ENCODE data around the gene ANKRD11.
"Not testable (repeated sequence)": the region's sequence is repeated elsewhere in the genome, so short reads cannot be mapped to it uniquely, and the experiment has no call there.

ANKRD11 gene

DNA sequence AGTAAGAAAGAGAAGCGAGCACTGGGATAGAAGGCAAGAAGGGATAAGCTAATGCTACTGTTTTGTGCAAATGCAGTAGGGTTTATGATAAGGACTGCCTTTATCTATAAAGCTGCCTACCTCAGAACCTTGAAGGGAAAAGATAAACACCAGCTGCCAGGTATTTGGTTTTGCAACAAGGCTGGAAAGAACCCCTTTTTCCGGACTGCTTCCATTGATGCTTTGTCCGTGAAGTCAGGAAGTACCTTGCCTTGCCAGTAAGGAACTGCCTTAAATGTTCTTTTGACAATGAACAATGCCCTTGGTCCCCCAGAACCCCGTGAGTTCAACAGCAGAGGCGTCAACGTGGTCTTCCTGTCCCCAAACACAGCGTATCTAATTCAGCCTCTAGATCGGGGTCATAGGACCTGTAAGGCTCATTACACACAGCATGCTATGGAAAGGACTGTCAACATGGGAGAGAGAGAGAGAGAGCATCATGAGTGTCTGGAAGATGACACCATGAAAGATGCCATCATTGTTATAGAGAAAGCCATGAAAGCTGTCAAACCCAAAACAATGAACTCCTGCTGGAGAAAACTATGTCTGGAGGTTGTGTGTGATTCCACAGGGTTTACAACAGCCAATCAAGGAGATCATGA is 113.4 kb downstream of the ANKRD11 start:
- no peak for DNase-seq

DNA sequence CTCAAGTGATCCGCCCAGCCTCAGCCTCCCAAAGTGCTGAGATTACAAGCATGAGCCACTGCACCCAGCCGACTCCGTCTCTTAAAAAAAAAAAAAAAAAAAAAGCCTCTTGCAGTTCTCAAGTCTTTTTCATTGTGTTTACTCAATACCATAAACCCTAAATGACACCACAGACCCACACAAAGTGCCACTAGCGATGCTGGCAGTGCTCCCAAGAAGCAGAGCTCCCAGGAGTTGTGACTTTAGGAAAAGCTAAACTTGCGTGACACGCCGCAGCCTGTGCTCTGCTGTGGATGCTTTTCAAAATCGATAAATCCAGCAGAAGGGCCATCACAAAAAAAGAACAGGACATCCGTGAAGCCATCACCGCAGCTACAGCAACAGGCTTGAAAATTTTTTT is 114.7 kb downstream of the ANKRD11 start:
- DNase-seq, result peak; percentile 42

DNA sequence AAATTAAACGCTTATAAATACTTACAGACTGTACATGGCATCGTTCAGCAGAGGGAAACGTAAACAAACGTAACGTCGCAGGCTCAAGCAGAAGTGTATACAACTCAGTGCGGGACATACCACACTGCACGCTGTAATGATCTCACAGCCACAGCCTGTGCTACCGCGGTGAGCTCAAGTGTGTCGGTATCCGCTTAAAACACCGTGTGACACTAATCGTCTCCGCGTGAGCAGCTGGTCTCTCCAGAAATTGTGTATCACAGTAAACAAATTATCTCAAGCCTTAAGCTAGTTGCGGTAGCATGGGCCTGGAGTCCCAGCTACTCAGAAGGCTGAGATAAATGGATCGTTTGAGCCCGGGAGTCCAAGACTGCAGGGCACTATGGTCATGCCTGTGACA is 115.3 kb downstream of the ANKRD11 start:
- DNase-seq, result peak; percentile 97

DNA sequence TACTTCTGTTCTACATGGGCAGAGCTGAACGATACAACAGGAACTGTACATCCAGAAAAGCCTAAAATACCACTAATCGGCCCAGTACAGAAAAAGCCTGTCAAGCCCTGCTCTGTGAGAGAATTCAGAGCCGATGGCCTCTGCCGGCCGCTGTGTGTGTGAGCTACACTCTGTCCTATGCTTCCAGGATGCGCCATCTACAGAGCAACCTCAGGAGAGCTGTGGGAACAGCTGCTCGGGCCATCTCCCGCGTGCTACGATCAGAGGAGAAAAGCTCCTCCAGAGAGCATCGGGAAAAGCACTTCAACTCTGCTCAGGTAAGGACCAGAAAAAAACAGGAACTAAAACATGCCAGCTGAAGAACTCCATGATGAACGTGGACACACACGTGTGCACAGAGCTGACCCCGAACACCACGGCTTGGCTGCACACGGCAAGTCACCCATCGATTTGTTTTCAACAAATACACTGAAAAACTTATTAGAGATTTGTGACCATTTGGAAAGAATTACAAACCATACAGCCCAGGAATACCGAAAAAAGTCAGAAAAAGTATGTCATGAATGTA is 115.9 kb downstream of the ANKRD11 start:
- DNase-seq, result peak; percentile 88

DNA sequence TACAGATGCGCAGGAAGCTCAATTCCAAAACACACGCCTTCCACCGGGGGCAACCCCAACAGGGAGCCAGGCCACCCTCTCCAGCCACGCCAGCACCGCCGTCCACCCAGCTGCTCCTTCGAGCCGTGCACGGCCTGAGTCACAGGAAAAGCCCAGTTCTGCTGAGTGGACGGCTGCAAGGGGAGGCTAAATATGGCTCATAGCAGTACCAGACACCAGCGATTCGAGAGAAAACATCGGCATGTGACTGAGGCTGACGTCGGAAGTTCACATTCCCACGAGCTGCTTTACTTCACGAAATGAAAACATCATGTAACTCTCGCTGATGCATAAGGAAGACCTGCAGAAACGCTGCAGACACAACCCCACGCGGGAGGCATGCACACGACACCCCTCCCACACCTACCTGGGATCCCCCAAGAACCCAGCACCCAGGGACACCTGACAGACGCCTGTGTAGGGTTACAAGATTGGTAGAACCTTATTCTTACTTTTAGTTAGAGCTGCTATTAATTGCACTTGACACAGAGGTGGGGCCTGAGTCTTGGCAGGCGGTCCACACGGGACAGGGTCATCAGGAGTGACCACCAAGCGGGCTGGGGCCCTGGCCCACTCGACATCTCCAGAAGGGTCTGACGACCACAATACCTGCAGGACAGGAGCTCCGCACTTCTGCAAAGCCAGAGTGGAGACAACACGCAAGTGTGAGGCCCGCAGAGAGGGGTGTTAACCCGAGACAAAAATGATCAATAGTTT is 116.8 kb downstream of the ANKRD11 start:
- no peak for DNase-seq

DNA sequence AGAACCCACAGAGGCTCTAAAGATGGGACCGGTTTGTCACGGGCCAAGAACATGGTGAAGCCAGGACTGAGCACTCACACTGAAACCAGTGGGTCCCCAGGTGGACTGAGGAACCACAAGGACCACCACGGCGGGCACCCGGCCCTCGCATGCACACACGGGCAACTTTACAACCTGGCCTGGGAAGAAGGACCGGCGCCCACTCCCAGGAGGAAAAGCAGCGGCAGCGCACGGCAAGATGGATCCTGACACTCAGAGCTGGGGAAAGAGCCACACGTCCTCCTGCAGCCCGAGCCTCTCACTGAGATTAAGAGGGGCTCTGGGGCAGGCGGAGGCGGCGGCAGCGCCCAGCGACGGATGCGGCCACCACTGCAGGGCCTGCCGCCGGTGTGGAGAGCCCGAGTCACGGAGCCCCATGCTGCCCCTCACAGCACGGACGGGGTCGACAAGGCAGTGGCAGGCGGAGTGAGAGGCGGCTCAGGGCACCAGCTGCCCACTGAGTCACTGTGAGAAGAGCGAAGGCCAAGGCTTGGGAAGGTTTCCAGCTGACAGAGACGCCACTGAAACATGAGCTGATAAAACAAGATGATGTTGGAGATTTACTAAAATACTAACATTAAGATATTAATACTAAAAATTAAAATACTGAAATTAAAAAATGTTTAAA is 118.3 kb downstream of the ANKRD11 start:
- no peak for DNase-seq

DNA sequence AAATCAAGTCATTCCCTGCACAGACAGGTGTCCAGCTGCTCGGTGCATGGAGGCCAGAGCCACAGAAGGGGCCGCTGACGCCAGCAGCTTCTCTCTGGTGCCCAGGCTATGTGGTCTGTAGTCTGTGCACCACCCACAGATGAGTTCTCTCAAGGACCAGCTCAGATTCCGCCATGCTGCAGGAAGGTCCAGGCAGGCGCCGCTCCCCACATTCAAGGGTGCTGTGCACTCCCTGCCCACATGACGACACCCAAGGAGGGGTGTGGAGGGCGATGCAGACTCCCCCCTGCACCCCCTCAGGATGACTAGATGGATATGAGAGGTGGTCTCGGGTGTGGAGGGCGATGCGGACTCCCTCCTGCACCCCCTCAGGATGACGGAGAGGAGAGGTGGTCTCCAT is 119.0 kb downstream of the ANKRD11 start:
- DNase-seq, result no peak

DNA sequence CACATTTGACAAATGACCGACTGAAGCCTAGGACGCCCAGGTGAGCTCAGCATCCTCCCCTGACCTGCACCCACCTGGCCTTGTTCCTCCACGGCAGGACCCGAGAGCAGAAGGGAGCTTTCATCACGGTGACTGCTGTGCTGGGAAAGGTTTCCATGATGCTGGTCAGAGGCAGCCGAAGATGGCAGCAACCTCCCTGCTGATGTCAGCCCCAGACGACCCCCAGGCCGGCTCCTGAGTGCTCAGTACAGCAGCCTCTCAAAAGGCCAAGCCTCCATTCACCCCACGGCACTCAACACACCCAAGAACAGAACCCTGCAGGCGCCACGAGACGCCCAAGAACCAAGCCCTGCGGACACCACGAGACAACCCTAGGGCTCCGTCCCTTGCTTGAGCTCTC is 119.8 kb downstream of the ANKRD11 start:
- no peak for DNase-seq

DNA sequence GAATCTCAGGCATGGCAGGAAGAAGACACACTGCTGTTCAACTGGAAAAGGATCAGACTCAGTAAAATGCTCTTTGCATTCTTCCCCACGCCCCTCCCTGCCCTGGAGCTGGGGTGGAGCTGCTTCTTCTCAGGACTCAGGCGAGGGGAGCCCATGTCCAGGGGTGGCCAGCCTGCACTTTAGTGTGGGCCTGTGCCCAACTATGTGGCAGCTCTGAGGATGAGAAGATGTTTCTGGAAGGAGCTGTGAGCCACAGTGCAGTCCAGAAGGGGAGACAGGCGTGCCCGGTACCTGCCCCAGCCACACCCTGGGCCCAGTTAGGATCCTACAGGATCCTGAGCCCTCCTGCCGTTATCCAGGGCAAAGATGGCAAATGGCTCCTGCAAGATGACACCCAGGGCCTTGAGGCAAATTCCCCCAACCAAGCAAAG is 120.3 kb downstream of the ANKRD11 start:
- no peak for DNase-seq

DNA sequence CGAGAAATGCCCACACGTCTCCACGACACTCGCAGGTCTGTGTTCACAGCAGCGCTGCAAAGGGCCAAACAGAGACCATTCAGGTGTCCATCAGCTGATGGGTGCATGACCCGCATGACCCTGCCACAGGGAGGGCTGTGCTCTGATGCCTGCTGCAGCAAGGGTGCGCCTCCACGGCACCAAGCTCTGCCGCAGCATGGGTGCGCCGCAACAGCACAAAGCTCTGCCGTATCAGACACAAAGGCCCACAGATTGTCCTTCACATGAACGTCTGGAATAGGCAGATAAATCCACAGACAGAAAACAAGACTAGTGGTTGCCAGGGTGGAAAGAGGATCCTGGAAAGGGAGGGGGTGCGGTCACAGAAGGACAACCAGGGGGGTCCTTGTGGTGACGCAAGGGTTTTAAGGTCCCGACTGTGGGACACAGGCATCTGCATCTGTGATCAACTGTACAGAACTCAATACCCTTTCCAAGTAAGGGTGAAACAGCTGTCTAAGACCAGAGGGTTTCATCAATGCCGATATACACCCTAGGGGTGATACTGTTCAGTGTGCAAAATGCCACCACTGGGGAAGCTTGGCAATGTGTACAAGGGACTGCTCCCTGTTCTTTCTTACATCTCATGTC is 121.0 kb downstream of the ANKRD11 start:
- DNase-seq, result no peak

DNA sequence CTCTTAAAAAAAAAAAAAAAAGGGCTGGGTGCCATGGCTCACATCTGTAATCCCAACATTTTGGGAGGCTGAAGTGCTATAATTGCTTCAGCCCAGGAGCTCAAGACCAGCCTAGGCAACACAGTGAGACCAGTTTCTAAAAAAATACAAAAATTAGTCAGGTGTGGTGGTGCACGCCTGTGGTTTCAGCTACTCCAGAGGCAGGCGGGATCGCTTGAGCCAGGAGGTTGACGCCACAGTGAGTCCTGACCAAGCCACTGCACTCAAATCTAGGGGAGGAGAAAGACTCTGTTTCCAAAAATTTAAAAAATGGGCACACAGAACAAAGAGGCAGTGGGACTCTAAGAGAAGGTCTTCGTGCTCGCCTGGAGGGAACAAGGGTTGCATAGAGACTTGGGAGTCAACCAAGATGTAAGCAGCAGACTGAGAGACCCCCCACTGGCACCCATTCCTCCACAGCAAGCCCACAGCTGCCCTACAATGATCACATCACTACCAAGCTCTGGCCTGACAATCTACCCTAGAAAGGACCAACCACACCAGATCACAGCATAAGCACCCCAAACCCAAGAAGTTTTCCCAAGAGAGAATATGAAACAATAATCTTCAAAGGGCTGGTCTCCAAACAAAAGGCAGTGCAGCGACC is 121.6 kb downstream of the ANKRD11 start:
- DNase-seq, result no peak

DNA sequence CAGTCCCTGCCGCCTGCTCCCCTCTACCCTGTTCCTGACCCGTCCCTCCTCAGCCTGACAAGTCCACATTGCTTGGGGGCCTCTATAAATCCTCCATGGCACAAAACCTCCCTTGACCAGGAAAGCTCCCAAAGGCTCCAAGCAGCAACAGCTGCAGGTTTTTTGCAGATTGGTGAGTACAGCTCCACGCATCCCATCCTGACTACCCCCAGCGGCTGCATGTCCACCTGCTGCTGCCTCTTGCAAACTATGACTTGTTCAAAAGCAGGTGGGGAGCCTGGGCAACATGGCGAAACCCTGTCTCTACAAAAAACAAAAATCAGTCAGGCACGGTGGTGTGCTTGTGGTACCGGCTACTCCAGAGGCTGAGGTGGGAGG is 122.8 kb downstream of the ANKRD11 start:
- no peak for DNase-seq

DNA sequence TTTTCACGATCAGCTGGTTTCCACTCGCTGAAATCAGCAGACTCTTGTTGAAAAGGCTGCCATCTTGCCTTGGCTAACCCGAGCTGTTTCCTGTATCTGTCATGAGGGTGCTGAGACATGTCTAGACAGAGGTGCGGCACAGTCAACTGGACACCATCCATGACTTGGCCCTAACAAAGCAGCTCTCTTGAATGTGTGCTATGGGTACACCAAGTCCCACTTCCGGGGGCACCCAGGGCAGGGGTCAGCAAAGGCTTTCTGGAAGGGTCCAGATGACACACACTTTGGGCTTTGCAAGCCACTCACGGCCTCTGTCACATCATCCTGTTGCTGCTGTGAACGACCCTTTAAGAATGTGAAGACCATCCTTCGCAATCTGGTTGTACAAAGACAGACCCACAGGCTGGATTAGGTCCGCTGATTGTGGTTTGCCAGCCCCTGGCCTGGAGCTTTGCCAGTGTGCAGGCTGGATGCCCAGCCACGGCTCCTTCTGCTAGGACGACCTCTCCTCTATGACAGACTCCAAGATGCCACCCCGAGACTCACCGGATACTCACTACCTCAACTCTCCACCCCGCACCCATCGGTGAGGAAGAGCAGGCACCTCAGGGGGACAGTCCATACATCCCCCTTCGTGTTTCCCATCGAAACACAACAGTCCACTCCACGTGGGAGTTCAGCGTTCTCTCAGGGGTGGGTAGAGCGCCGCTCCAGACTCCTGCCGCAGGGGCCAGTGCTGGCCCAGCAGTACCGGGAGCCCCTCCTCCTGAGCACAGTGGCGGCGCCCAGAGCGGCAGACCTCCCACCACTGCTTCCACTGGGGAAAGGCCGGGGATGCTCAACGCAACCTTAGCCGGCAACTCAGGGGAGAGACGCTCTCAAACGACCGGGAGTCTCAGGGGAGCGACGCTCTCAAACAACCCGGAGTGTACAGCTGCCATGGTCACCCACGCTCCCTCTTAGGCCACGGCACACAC is 123.5 kb downstream of the ANKRD11 start:
- no peak for DNase-seq

DNA sequence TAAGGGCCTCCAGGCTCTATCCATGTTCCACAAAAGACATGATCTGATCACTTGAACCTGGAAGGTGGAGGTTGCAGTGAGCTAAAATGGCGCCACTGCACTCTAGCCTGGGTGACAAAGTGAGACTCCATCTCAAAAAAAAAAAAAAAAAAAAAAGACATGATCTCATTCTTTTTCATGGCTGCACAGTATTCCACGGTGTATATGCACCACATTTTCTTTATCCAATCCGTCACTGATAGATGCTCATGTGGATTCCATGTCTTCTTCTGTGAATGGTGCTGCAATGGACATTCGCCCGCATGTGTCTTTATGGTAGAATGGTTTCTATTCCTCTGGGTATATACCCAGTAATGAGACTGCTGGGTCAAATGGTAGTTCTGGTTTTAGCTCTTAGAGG is 124.4 kb downstream of the ANKRD11 start:
- no peak for DNase-seq

DNA sequence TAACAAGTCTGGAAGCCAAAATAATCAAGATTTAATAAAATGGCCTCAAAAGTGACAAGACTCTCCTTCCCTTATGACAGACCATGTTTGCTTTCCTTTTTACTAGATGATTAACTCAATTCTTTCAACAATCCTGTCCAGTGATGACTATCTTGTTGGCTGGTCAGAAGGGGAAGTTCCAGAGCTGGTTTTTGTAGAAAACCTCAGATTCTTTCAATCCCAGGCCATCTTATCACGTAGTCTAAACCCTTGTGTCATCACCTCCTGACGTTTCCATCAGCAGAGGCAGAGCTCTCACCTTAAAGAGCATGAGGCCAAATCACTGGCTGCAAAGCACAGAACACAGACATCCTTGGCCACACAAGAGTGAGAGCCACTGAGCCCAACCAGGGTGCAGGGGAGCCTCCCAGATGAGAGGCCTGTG is 125.3 kb downstream of the ANKRD11 start:
- peak; percentile 29 for DNase-seq

DNA sequence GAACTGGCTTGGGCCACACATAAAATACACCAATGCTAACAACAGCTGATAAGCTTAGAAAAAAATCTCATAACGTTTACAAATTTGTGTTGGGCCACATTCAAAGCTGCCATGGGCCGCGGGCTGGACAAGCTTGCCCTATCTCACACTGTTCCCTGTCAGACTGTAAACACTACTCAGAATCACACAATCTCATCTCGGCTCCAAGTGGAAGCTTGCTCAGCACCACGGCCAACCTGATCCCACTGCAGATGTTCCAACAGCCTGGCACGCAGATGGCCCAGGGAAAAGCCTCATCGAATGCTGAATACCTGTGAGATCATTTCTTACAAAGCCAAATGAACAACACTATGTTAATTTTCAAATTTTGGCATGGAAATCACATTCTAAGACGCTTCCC is 125.8 kb downstream of the ANKRD11 start:
- DNase-seq, result peak; percentile 69

DNA sequence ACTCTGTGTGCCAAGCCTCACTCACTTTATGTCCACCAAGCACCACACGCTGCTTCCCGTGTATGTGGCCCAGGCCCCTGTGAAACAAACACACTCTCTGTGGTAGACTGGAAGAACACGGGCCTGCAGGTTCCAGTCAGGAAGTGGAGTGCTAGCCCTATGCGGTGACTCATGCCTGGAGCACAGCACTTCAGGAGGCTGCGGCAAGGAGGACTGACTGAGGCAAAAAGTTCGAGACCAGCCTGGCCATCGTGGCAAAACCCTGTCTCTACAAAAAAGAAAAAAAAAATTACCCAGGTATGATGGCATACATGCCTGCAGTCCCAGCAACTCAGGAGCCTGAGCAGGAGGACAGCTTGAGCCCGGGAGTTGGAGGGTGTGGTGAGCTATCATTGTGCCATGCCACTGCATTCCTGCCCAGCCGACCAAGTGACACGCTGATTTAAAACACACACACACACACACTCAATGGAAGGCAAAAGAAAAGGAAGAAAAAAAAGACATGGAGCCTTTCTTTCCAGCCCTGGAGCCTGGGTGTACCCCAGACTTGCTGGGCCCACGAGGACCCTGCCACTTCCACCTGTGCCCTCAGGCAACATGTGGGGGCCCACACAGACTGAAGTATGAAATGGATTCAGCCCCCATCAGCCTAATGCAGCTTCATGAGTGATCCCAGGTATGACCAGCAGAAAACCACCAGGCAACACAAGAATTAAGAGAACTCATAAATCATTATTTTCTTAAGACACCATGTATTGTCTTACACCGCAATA is 126.6 kb downstream of the ANKRD11 start:
- DNase-seq, result no peak

DNA sequence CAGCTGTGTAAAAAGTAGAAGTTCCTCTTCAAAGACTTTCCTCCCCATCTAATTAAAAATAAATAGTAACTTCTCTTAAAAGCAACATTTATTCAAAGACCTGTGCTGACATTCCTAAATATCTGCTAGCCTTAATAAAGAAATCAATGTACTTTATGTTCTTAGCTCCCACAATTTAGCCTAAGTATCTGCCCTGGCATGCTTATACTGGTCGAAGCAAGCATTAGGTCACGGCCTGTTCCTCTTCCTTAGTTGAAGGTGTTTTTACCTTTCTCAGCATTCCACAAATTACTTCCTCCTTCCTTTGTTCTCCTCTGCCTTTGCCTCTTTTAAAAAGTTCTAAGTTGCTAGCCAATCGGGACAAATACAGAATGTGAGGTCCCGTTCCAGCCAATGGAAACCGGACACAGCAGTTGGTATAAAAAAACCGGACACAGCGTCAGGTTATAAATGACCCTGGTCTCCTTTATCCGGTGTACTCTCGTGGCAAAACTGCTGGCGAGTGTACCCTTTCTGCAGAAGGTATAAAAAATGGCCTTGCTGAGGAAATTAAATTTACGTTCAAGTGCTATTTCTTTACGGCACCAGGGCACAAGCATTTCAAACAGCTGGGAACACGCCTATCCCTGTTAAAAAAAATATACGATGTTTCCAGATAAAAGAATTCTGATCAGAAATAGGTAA is 127.7 kb downstream of the ANKRD11 start:
- DNase-seq, result not testable (repeated sequence)

DNA sequence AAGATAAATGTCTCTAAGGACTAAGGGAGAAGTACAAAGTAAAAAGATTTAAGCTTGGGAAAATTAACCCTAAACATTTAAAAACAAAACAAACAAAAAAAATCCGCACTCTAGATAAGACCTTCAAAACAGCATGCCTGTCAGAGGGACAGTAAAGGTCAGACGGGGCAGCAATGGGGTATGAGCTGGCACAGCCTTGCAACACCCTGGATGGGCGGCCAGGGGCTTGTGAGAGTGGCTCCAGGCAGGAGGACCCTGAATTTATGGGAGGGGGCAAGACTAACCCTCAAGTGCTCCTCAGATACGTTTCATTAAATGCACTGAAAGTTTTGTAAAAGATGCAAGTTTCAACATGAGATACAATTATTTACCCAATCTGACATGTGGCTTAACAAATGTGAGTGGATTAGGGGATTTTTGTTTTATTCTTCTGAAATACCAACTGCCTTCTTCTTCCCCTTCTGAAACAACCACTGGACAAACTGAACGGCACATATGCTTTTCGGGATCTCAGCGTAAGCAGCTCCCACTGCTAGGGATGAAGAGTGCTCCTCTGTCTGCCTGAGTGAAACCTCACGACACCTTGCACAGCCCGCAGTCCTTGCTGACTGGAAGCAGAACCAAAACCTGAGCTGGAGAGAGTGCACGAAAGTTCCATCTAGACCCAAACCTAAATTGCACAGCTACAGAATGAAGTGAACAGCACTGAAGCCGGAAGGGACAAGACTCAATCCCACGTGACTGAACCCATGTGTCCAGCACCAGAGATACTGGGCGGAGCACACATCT is 128.4 kb downstream of the ANKRD11 start:
- no peak for DNase-seq
